Esophagus muscularis mucosa (tissue), 4 donors: ENCODE measurements around the gene FBXW11. TPM values are rescaled to one million over a fixed set of nuclear protein-coding genes. Genes with fewer than 3 reads are reported as not detected.

Experiments used
- DNase-seq: peaks from one replicate; pipeline ENCODE4 v3.0.0-alpha.2; 2017; ENCODE audit errors: extremely low spot score
- H3K27ac ChIP-seq, 4 donors: fragments of 200-600 bp; sonication (generic); replicated peaks in 1 of 4; 1 replicate in 3 of 4; 2 replicates in 1 of 4; pipeline ENCODE4 v1.5.1; 2016 to 2019; ENCODE audit warnings: mild to moderate bottlenecking in 1 of 4
- H3K27me3 ChIP-seq, 4 donors: fragments of 200-600 bp; sonication (generic); one replicate each; pipeline versions ENCODE4 v1.5.1 to v1.6.0; 2016 to 2019
- H3K36me3 ChIP-seq, 4 donors: fragments of 200-600 bp; sonication (generic); one replicate each; pipeline ENCODE4 v1.5.1; 2016 to 2019
- H3K4me1 ChIP-seq, 4 donors: fragments of 200-600 bp; sonication (generic); one replicate each; pipeline ENCODE4 v1.5.1; 2016 to 2019
- H3K4me3 ChIP-seq, 4 donors: fragments of 200-600 bp; sonication (generic); 1 replicate in 2 of 4; 2 replicates in 2 of 4; pipeline ENCODE4 v1.5.1; 2016 to 2019; ENCODE audit warnings: mild to moderate bottlenecking in 4 of 4, moderate library complexity in 1 of 4
- H3K9me3 ChIP-seq, 4 donors: fragments of 200-600 bp; sonication (generic); 1 replicate in 3 of 4; 2 replicates in 1 of 4; pipeline ENCODE4 v1.5.1; 2016 to 2019
- EP300 ChIP-seq: sonication (generic); formaldehyde crosslinking; IDR thresholded peaks from one replicate; pipeline ENCODE4 v1.6.1; 2017; ENCODE audit warnings: antibody characterized with exemption
- POLR2A ChIP-seq: fragments of 450-650 bp; IDR thresholded peaks from one replicate; pipeline ENCODE4 v1.6.1; 2017; ENCODE audit warnings: antibody characterized with exemption, moderate library complexity, mild to moderate bottlenecking, low read depth
- POLR2AphosphoS5 ChIP-seq, 2 donors: sonication (generic); formaldehyde crosslinking; IDR thresholded peaks; one replicate each; pipeline ENCODE4 v1.6.1; 2017; ENCODE audit warnings: antibody characterized with exemption in 2 of 2
- WGBS: methylation state at CpG from one replicate; pipeline ENCODE4 v1.1.5; 2018; 5-methylcytosine and 5-hydroxymethylcytosine counted together
- intact Hi-C: fragments of 100-400 bp; cut with DNase I; formaldehyde crosslinking; loops from one replicate; pipeline ENCODE4 v1.15.1; 2023
- total RNA-seq, 4 donors: library from RNA; depleted of rRNA; stranded (reverse); fragments of >200 nt; gene quantifications; one replicate each; pipeline versions ENCODE4 v1.1.0 to v1.2.1, GENCODE V29; 2016
- TF ChIP-seq, protein P1 (sequence below), 3 experiments: fragments of 200-600 bp in 2 of 3; fragments of 450-650 bp in 1 of 3; sonication (generic) in 2 of 3; IDR thresholded peaks; one replicate each; pipeline ENCODE4 v1.5.1; 2017 to 2019; ENCODE audit warnings: antibody characterized with exemption in 3 of 3, mild to moderate bottlenecking in 2 of 3, moderate library complexity in 1 of 3

FBXW11 gene
- total RNA-seq, 4 donors from 2014 or later, result 60.8 to 75.6 (median 66.3) TPM

DNA sequence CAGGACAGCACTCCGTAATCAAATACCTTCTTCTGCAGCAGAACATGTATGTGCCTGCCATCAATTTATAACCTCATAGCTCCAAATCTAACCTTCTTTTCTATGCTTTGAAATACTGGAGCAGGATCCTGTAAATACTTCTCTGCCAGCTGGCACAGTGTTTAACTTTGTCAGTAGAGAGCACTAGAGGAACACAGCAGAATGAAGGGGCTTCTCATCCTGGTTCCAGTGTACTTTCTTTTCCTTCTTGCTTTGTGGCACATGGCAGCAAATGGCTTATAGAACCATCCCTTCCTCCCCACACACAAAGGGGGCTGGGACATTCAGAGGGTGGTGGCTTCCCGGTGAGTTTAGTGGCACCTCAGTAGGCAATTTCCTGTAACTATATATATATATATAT is 3.8 kb upstream of the FBXW11 start:
- no peak for DNase-seq
- 47% methylated on average over 2 of the region's 2 CpGs for whole genome bisulfite sequencing
- H3K9me3 ChIP-seq, result no peaks in the 10 kb centered on the region
- H3K27me3 ChIP-seq, result no peaks in the 10 kb centered on the region
- peaks cover 11 to 17% (median 12%) of the 10 kb centered on the region in 4 donors for H3K4me1 ChIP-seq
- H3K27ac ChIP-seq, result no peak overlapping the region
- intact Hi-C loops, result no loop called here
- no peak overlapping the region for H3K4me3 ChIP-seq
- no peaks in the 10 kb centered on the region for H3K36me3 ChIP-seq
- no peak for TF ChIP-seq EP300

- intact Hi-C loops, result loop anchor here (5.0 kb wide), 1 partner anchor 178 kb away; the partner anchor contains the start of gene STK10
Measured at GRCh38 chr5:172009536-172010270, 3.3 kb upstream of the FBXW11 start.

DNA sequence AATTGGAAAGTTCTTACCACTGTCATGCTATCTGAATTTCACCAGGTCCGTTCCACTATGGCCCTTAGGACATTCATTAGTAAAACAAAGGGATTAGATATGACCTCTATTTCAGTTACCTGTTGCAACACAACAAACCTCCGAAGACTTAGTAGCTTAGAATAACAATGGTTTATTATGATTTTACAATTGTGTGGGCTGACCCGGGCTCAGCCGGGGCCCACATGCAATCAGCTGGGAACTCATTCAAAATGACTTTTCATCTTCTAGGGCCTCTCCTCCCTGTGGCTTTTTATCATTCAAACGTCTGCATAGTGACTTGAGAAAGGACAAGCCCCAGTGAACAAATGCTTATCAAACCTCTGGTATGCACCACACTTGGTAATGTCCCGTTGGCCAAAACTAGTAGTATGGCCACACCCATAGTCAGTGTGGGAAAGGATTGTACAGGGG is 2.3 kb upstream of the FBXW11 start:
- Histone ChIP-seq H3K27me3 (no peaks in the 10 kb centered on the region), H3K27ac (no peak overlapping the region), H3K9me3 (no peaks in the 10 kb centered on the region), H3K4me1 (peaks cover 23 to 33% (median 26%) of the 10 kb centered on the region in 4 donors), H3K36me3 (no peaks in the 10 kb centered on the region), H3K4me3 (no peak overlapping the region)
- intact Hi-C loops, result loop anchor here (5.0 kb wide), 1 partner anchor 179 kb away; the partner anchor contains the start of gene STK10
- no peak for TF ChIP-seq EP300
- no peak for TF ChIP-seq POLR2AphosphoS5 (IDR thresholded peaks at IDR 0.05)
- TF ChIP-seq, protein P1, sequence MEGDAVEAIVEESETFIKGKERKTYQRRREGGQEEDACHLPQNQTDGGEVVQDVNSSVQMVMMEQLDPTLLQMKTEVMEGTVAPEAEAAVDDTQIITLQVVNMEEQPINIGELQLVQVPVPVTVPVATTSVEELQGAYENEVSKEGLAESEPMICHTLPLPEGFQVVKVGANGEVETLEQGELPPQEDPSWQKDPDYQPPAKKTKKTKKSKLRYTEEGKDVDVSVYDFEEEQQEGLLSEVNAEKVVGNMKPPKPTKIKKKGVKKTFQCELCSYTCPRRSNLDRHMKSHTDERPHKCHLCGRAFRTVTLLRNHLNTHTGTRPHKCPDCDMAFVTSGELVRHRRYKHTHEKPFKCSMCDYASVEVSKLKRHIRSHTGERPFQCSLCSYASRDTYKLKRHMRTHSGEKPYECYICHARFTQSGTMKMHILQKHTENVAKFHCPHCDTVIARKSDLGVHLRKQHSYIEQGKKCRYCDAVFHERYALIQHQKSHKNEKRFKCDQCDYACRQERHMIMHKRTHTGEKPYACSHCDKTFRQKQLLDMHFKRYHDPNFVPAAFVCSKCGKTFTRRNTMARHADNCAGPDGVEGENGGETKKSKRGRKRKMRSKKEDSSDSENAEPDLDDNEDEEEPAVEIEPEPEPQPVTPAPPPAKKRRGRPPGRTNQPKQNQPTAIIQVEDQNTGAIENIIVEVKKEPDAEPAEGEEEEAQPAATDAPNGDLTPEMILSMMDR (IDR thresholded peaks at IDR 0.05), result no peak
- no peak for TF ChIP-seq POLR2A
- WGBS, result 56% methylated on average over 6 of the region's 6 CpGs
- DNase-seq, result no peak

More at GRCh38 chr5:172009536-172010270, 3.3 kb upstream of the FBXW11 start:
- no peaks in the 10 kb centered on the region for H3K36me3 ChIP-seq
- 75% methylated on average over 5 of the region's 5 CpGs for WGBS
- no peak for DNase-seq
- H3K27me3 ChIP-seq, result no peaks in the 10 kb centered on the region
- H3K4me3 ChIP-seq, result no peak overlapping the region
- H3K9me3 ChIP-seq, result no peaks in the 10 kb centered on the region
- H3K27ac ChIP-seq, result no peak overlapping the region
- TF ChIP-seq POLR2AphosphoS5 (IDR thresholded peaks at IDR 0.05) (no peak), POLR2A (no peak), EP300 (no peak)
- TF ChIP-seq, protein P1 (IDR thresholded peaks at IDR 0.05), result no peak
- peaks cover 16 to 23% (median 18%) of the 10 kb centered on the region in 4 donors for H3K4me1 ChIP-seq

- H3K27me3 ChIP-seq, result no peaks in the 10 kb centered on the region
- TF ChIP-seq POLR2A (no peak), POLR2AphosphoS5 (IDR thresholded peaks at IDR 0.05) (no peak), EP300 (no peak)
- TF ChIP-seq, protein P1 (IDR thresholded peaks at IDR 0.05), result no peak
- no peaks in the 10 kb centered on the region for H3K9me3 ChIP-seq
- H3K36me3 ChIP-seq, result no peaks in the 10 kb centered on the region
- peaks cover 30 to 39% (median 33%) of the 10 kb centered on the region in 4 donors for H3K4me1 ChIP-seq
- no peak for DNase-seq
- intact Hi-C loops, result loop anchor here (5.0 kb wide), 1 partner anchor 179 kb away; the partner anchor contains the start of gene STK10
- 46% methylated on average over 3 of the region's 3 CpGs for WGBS
- H3K4me3 ChIP-seq, result no peak overlapping the region
- H3K27ac ChIP-seq, result no peak overlapping the region
Measured at GRCh38 chr5:172008111-172008455, 1.6 kb upstream of the FBXW11 start.
